Choroid plexus epithelial cell (primary cell): ENCODE results near the gene USP25.

Experiments used
- DNase-seq: peaks from one replicate; pipeline ENCODE4 v3.0.0-alpha.2; 2010; ENCODE audit warnings: low read depth
- H3K4me3 ChIP-seq: 2 replicates; pipeline ENCODE4 v1.5.1; 2011; ENCODE audit warnings: low read depth, mild to moderate bottlenecking, control low read depth, low read length, moderate library complexity
- TF ChIP-seq, protein P1 (sequence below): conservative IDR thresholded peaks from 2 replicates; pipeline ENCODE4 v1.5.1; 2011; ENCODE audit warnings: low read depth, mild to moderate bottlenecking, control low read depth, inconsistent platforms, low read length, moderate library complexity

The USP25 gene

GRCh38 chr21:15857740-15858139 is 128.0 kb downstream of the USP25 start:
- TF ChIP-seq, protein P1, sequence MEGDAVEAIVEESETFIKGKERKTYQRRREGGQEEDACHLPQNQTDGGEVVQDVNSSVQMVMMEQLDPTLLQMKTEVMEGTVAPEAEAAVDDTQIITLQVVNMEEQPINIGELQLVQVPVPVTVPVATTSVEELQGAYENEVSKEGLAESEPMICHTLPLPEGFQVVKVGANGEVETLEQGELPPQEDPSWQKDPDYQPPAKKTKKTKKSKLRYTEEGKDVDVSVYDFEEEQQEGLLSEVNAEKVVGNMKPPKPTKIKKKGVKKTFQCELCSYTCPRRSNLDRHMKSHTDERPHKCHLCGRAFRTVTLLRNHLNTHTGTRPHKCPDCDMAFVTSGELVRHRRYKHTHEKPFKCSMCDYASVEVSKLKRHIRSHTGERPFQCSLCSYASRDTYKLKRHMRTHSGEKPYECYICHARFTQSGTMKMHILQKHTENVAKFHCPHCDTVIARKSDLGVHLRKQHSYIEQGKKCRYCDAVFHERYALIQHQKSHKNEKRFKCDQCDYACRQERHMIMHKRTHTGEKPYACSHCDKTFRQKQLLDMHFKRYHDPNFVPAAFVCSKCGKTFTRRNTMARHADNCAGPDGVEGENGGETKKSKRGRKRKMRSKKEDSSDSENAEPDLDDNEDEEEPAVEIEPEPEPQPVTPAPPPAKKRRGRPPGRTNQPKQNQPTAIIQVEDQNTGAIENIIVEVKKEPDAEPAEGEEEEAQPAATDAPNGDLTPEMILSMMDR, result no peak
- no peak overlapping the region for H3K4me3 ChIP-seq
- DNase-seq, result no peak

- TF ChIP-seq, protein P1, result no peak
- no peak overlapping the region for H3K4me3 ChIP-seq
- DNase-seq, result no peak
Measured at GRCh38 chr21:15860541-15860940, 130.8 kb downstream of the USP25 start.

DNA sequence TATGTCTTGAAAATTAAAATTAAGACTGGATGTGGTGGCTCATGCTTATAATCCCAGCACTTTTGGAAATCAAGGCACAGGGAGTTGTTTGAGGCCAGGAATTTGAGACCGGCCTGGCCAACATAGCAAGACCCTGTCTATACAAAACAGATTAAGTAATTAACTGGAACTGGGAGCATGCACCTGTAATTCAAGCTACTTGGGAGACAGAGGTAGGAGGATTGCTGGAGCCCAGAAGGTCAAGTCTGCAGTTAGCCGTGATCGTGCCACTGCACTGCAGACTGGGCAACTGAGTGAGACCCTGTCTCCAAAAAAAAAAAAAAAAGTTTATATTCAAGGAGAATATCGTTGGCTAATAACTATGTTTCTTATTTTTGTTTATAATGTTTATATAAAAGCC is 139.2 kb downstream of the USP25 start:
- no peak for DNase-seq
- no peak overlapping the region for H3K4me3 ChIP-seq
- TF ChIP-seq, protein P1, result no peak

GRCh38 chr21:15870819-15871218 is 141.0 kb downstream of the USP25 start:
- TF ChIP-seq, protein P1, result no peak
- no peak for DNase-seq

DNA sequence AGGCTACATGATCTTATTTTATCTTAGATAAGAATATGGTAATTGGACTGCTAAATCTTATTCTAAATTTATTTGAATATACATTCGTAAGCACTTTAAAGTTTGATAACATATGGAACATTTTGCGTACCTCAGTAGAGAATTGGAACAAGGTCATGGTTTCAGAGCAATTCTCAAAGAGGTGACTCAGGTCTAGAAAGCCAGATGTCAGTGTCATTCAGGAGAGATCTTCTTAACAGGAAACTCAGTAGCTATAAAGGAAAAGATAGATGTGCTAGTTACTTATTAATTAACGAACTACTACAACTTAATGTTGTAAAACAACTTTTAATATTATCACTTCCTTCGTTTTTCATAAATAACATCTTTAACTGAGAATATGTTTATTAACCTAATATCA is 142.5 kb downstream of the USP25 start:
- no peak overlapping the region for H3K4me3 ChIP-seq
- TF ChIP-seq, protein P1, result no peak
- DNase-seq, result no peak

More at GRCh38 chr21:15870819-15871218, 141.0 kb downstream of the USP25 start:
- no peak overlapping the region for H3K4me3 ChIP-seq

DNA sequence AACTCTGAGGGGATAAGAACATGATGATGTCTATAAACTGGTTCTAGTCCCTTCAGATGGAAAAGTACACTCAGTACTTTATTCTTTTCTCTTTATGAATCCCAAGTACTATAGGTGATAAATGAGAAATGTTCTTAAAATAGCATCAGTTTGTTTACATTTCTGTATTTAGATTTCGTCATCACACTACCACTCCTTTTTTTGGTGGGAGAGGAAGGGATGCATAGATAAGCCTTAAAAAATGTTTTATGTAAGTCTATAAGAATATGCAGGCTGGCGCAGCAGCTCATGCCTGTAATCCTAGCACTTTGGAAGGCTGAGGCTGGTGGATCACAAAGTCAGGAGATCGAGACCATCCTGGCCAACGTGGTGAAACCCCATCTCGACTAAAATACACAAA is 144.8 kb downstream of the USP25 start:
- TF ChIP-seq, protein P1, result no peak
- H3K4me3 ChIP-seq, result no peak overlapping the region
- DNase-seq, result peak; percentile 59

DNA sequence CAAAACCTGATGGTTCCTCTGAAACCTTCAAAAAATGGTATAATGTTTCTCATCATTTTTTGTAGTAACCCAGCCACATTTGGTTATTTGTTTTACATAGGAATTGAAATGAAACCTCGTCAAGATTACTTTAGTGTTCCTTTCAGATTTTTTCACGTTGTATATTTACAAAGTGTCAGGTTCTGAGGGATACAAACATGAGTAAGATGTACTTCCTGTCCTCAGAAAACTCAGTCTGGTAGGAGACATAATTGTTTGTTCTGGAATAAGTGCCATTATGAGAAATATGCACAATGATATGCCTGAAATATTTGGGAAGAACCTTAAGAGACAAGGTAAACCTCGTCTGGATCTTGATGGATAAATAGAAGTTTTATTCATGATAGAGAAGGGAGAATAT is 145.5 kb downstream of the USP25 start:
- TF ChIP-seq, protein P1, result no peak
- DNase-seq, result peak; percentile 50

More for the DNA sequence above, 145.5 kb downstream of the USP25 start:
- no peak overlapping the region for H3K4me3 ChIP-seq
